ENCODE results near the gene KCNG4. TPM values are rescaled to one million over a fixed set of nuclear protein-coding genes. Genes with fewer than 3 reads are reported as not detected.

The KCNG4 gene
- total RNA-seq, 2 experiments from 2014 or later, result not detected

- H3K27me3 ChIP-seq (ENCODE audit: control insufficient read depth in 1 of 2, insufficient read depth in 2 of 2, low read length in 2 of 2), result peaks cover 0 to 1% of the 10 kb centered on the region in 2 experiments
- H3K4me3 Mint-ChIP-seq, result no peak overlapping the region
- peaks cover 29% of the 10 kb centered on the region for H3K36me3 ChIP-seq (ENCODE audit: insufficient read depth, low read length)
- intact Hi-C loops (cut with DNase I, micrococcal nuclease), result loop anchor here in 1 of 2 experiments (10.0 kb wide), 1 partner anchor 252 kb away; no protein-coding TSS in a partner anchor
- no peak overlapping the region for H3K27ac Mint-ChIP-seq
- H3K4me3 ChIP-seq (ENCODE audit: low read length), result no peak overlapping the region
- H3K4me1 Mint-ChIP-seq (ENCODE audit: low read depth), result peaks cover 6% of the 10 kb centered on the region
- POLR2A ChIA-PET, result interaction anchor here (1.4 kb wide), 1 partner anchor 10 kb away, joined by 8 read pairs; the partner anchor contains the start of gene TAF1C
- no peak for TF ChIP-seq CTCF (IDR thresholded peaks at IDR 0.05)
- CTCF ChIA-PET, result interaction anchor here (1.3 to 1.6 kb wide), 2 partner anchors 10 kb away, joined by 7 to 9 read pairs; partner anchors contain the start of gene TAF1C
- peaks cover 14% of the 10 kb centered on the region for H3K36me3 Mint-ChIP-seq (ENCODE audit: low read depth)
- no peak for ATAC-seq (ENCODE audit: poor library complexity)
- H3K27me3 Mint-ChIP-seq, result no peaks in the 10 kb centered on the region
- peak in 1 of 14 experiments; percentile 36 for DNase-seq
- no peaks in the 10 kb centered on the region for H3K4me1 ChIP-seq (ENCODE audit: insufficient read depth, low read length)
- H3K9me3 ChIP-seq (ENCODE audit: control insufficient read depth in 1 of 2, insufficient read depth in 1 of 2, low read length in 2 of 2), result no peaks in the 10 kb centered on the region
- H3K9me3 Mint-ChIP-seq, result no peaks in the 10 kb centered on the region
- H3K27ac ChIP-seq (ENCODE audit: low read depth in 1 of 2, low read length in 2 of 2), result no peak overlapping the region
Observed at GRCh38 chr16:84176192-84177053, 63.4 kb downstream of the KCNG4 start.

- peak; percentile 75 for TF ChIP-seq CTCF (IDR thresholded peaks at IDR 0.05)
- ATAC-seq (ENCODE audit: poor library complexity) (peak; percentile 99), DNase-seq (peak in 11 of 14 experiments; percentile 28 to 72 (median 53))
- Histone ChIP-seq H3K27ac (ENCODE audit: low read depth in 1 of 2, low read length in 2 of 2) (no peak overlapping the region), H3K9me3 (ENCODE audit: control insufficient read depth in 1 of 2, insufficient read depth in 1 of 2, low read length in 2 of 2) (no peaks in the 10 kb centered on the region), H3K4me3 (ENCODE audit: low read length) (no peak overlapping the region), H3K36me3 (ENCODE audit: insufficient read depth, low read length) (peaks cover 21% of the 10 kb centered on the region), H3K4me1 (ENCODE audit: insufficient read depth, low read length) (no peaks in the 10 kb centered on the region), H3K27me3 (ENCODE audit: control insufficient read depth in 1 of 2, insufficient read depth in 2 of 2, low read length in 2 of 2) (peaks cover 0 to 2% of the 10 kb centered on the region in 2 experiments)
- ChIA-PET CTCF (interaction anchor here (0.6 to 1.3 kb wide), 2 partner anchors 11 to 59 kb away, joined by 3 to 9 read pairs; partner anchors contain the start of gene TAF1C), POLR2A (interaction anchor here (1.4 kb wide), 1 partner anchor 11 kb away, joined by 8 read pairs; the partner anchor contains the start of gene TAF1C)
- Mint-ChIP-seq H3K27me3 (no peaks in the 10 kb centered on the region), H3K4me1 (ENCODE audit: low read depth) (peaks cover 6% of the 10 kb centered on the region), H3K36me3 (ENCODE audit: low read depth) (peaks cover 14% of the 10 kb centered on the region), H3K27ac (no peak overlapping the region), H3K4me3 (no peak overlapping the region), H3K9me3 (no peaks in the 10 kb centered on the region)
- intact Hi-C loops (cut with DNase I, micrococcal nuclease), result loop anchor here (1.0 to 10.0 kb wide), 4 partner anchors 59 to 251 kb away; partner anchors contain the start of gene MBTPS1 (in 1 of the 2)
Observed at GRCh38 chr16:84175350-84176081, 64.3 kb downstream of the KCNG4 start.

- Mint-ChIP-seq H3K27me3 (peaks cover 6% of the 10 kb centered on the region), H3K36me3 (ENCODE audit: low read depth) (peaks cover 14% of the 10 kb centered on the region), H3K4me1 (ENCODE audit: low read depth) (peaks cover 6% of the 10 kb centered on the region), H3K4me3 (no peak overlapping the region), H3K9me3 (no peaks in the 10 kb centered on the region), H3K27ac (no peak overlapping the region)
- intact Hi-C loops (cut with DNase I, micrococcal nuclease), result loop anchor here (2.0 to 10.0 kb wide), 3 partner anchors 58 to 250 kb away; partner anchors contain the start of gene MBTPS1 (in 1 of the 2)
- Histone ChIP-seq H3K9me3 (ENCODE audit: control insufficient read depth in 1 of 2, insufficient read depth in 1 of 2, low read length in 2 of 2) (no peaks in the 10 kb centered on the region), H3K27ac (ENCODE audit: low read depth in 1 of 2, low read length in 2 of 2) (no peak overlapping the region), H3K4me3 (ENCODE audit: low read length) (no peak overlapping the region), H3K4me1 (ENCODE audit: insufficient read depth, low read length) (no peaks in the 10 kb centered on the region), H3K36me3 (ENCODE audit: insufficient read depth, low read length) (peaks cover 13% of the 10 kb centered on the region), H3K27me3 (ENCODE audit: control insufficient read depth in 1 of 2, insufficient read depth in 2 of 2, low read length in 2 of 2) (peaks cover 0 to 2% of the 10 kb centered on the region in 2 experiments)
- ChIA-PET POLR2A (no interaction called here), CTCF (no interaction called here)
- no peak for ATAC-seq (ENCODE audit: poor library complexity)
- DNase-seq, result no peak
- no peak for TF ChIP-seq CTCF (IDR thresholded peaks at IDR 0.05)
Observed at GRCh38 chr16:84174396-84174795, 65.4 kb downstream of the KCNG4 start.
